Hematopoietic multipotent progenitor cell treated with erythropoietin and hydrocortisone succinate and interleukin-3 and kit ligand, for 15 days (in vitro differentiated cells): ENCODE data around the gene STK31.
"Not testable (repeated sequence)": the region's sequence is repeated elsewhere in the genome, so short reads cannot be mapped to it uniquely, and the experiment has no call there.

Experiments used
- DNase-seq: peaks from one replicate; pipeline ENCODE4 v3.0.0-alpha.2; 2015; ENCODE audit warnings: low spot score

The STK31 gene

DNA sequence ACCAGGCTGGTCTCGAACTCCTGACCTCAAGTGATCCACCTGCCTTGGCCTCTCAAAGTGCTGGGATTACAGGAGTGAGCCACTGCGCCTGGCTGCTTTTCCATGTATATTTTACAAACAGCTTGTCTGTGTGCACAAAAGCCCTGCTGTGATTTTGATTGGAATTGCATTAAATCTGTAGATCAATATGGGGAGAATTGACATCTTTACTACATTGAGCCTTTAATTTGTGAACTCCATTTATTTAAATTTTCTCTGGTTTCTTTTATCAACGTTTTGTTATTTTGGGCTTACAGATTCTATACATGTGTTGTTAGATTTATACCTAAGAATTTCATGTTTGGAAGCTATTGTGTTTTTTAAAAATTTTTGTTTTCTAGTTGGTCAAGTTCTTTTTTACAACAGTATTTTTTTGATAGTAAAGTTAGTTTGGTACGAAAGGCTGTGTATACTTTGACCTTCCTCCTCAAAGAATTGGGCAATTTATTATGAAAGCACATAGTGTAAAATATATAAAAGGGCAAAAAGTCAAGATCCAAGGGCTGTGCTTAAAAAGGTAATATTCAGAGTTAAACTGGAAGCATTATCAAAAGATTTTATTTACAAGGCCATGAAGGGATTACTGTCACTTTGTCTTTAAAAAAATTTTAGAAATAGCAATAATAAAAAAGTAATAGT, 92.8 kb downstream of the STK31 start:
- no peak for DNase-seq

DNA sequence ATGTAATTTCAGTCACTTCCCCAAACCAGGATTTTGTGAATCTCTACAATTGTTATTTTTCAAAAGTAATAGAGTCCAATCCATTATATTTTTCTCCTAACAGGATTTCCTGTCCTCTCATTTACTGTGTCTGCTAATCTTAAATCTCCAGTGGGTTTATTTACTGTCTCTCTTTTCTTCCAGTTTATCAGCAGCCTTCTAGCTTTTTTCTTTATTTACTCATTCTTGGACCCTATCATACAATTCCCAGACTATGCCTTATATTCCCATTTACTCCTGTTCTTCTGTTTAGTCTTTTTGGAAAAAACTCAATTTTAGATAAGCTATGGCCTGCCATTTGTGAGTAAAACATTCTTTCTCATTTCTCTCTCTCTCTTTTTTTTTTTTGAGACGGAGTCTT, 94.7 kb downstream of the STK31 start:
- DNase-seq = no peak

DNA sequence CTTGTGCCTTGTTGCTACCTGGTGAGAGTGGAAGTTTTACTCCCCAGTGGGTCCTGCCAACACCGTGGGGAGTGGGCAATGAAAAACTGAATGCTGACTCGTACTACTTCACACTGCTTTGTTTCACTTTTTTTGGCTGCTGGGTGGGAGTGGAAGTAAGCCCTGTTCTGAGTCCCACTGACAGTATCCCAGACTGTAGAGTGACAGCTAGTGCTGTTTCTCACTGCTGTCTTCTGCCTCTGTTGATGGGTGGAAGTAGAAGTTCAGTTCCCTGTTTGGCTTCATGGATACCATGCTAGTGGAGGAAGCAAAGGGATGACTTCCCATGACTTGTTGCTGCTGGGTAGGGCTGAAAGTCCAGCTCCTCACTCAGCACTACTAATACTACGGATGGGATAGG, 98.4 kb downstream of the STK31 start:
- DNase-seq = no peak

GRCh38 chr7:23810099-23810498, 100.1 kb downstream of the STK31 start:
- no peak for DNase-seq

- DNase-seq = peak; percentile 16
Measured at GRCh38 chr7:23811540-23811939, 101.5 kb downstream of the STK31 start.

DNA sequence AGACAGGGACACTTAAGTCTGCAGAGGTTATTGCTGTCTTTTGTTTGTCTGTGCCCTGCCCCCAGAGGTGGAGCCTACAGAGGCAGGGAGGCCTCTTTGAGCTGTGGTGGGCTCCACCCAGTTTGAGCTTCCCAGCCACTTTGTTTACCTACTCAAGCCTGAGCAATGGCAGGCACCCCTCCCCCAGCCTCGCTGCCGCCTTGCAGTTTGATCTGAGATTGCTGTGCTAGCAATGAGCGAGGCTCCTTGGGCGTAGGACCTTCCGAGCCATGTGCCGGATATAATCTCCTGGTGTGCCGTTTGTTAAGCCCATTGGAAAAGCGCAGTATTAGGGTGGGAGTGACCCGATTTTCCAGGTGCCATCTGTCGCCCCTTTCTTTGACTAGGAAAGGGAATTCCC, 118.1 kb downstream of the STK31 start:
- not testable (repeated sequence) for DNase-seq

- not testable (repeated sequence) for DNase-seq
Measured at GRCh38 chr7:23832733-23833132, 122.7 kb downstream of the STK31 start.

DNA sequence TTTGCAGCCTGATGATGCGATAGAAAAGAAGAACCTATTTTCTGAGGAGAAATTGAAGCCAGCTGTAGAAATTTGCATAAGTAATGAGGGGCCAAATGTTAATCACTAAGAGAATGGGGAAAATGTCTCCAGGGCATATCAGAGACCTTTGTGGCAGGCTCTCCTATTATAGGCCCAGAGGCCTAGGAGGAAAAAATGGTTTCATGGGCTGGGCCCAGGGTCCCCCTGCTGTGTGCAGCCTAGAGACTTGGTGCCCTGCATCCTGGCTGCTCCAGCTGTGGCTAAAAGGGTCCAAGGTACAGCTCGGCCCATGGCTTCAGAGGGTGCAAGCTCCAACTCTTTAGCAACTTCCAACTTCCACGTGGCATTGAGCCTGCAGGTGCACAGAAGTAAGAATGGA, 123.4 kb downstream of the STK31 start:
- no peak for DNase-seq

GRCh38 chr7:23844837-23845236, 134.8 kb downstream of the STK31 start:
- DNase-seq = not testable (repeated sequence)

DNA sequence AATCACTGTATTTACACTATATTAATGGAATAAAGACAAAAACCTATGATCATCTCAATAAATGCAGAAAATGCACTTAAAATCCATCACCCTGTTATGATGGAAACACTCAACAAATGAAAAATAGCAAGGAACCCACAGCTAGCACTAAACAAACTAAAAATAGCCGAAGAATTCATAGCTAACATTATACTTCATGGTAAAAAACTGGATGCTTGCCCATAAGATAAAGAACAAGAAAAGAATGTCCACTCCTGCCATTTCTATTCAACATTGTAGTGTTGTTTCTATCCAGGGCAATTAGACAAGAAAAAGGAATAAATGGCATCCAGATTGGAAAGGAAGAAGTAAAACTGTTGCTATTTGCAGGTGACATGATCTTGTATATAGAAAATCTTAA, 142.1 kb downstream of the STK31 start:
- DNase-seq = no peak

GRCh38 chr7:23852988-23853387, 143.0 kb downstream of the STK31 start:
- no peak for DNase-seq

DNA sequence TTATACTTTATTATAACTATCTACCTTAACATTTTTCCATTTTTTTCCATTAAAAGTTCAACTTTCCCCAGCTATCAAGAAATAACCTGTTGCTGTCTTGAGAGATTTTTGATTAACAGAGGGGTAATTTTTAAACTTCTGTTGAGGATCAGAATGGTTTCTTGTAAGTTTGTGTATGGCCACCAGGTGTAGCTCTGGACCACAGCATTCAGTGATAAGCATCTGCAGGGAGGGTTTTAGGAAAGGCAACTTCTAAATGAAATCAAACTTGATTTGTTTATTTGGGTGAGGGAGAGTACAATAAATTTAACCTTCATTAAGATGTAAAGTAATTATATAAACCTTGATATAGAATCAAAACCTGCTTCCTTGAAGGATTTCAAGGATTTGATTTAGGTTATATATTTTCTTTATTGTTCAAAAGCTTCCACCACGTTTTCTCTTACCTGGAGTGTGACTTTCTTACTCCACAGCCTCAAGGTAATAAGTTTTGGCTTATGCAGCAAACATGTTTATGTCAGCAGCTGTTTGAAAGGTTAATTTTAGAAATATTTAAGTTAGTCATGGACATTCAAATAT, 153.3 kb downstream of the STK31 start:
- no peak for DNase-seq

DNA sequence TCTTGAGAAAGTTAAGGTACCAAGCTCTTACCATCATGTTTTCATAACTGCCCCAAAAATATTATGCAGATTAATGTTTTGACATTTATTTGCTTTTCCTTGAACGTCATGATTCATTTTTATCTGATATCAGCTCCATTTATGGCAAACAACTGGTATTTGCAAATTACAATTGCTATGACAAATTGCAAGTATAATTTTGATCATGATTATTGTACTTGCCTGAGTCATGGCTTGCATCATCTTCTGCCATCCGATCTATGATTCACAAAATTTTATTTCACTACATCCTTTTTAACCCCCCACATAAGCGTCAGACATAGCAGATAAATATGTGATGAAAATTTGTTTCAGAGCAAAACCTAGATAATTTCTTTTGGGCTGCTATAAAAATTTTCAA, 155.0 kb downstream of the STK31 start:
- no peak for DNase-seq

DNA sequence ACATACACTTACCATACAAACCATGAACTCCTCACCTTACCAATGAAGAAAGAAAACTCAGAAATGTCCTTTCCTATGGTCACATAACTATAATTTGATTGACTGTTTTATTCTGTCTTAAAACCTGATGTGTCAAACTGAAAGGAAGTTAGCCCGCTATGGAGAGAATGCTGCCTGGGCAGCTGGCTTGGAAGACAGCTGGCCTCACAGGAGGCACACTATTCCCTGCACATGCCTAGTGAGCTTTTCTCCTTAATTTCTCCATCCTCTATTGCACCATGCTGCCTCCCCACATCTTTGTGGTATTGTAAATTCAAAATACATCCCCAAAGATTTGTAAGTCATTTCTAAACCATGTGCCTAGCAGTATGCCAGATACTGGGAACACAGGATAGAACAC, 163.3 kb downstream of the STK31 start:
- no peak for DNase-seq

- DNase-seq = not testable (repeated sequence)
Measured at GRCh38 chr7:23876526-23876925, 166.5 kb downstream of the STK31 start.
